ENCODE measurements around the gene CTIF. TPM values are rescaled to one million over a fixed set of nuclear protein-coding genes. Genes with fewer than 3 reads are reported as not detected.

Gene CTIF
- polyA plus RNA-seq, 1 of the 3 experiments (the other 2 are of a cell fraction), result 47.2 TPM

GRCh38 chr18:48788373-48788772, 249.5 kb downstream of the CTIF start:
- DNase-seq, result no peak
- Histone ChIP-seq H3K27me3 (ENCODE audit: insufficient read depth) (no peaks in the 10 kb centered on the region), H3K27ac (ENCODE audit: low read depth in 2 of 2, low read length in 1 of 2) (peak overlapping the region in 1 of 2 experiments; percentile 90; a peak in 2 of 4 replicates), H3K36me3 (replicated peaks in 1 of 2; ENCODE audit: control insufficient read depth in 1 of 2, insufficient read depth in 2 of 2, low read length in 1 of 2) (peaks cover 16 to 49% of the 10 kb centered on the region in 2 experiments), H3K9me2 (no peaks in the 10 kb centered on the region), H3K9ac (no peak overlapping the region), H2AFZ (ENCODE audit: low read depth) (no peak overlapping the region), H3K4me1 (ENCODE audit: control insufficient read depth in 1 of 2, insufficient read depth in 2 of 2, low read depth in 1 of 2, low read length in 1 of 2) (peaks cover 12 to 42% of the 10 kb centered on the region in 2 experiments; a peak in 3 of 4 replicates), H3K4me2 (no peak overlapping the region), H4K20me1 (ENCODE audit: insufficient read depth) (no peaks in the 10 kb centered on the region), H3K9me3 (no peaks in the 10 kb centered on the region), H3K79me2 (ENCODE audit: insufficient read depth) (peaks cover 20% of the 10 kb centered on the region; the same call in 1 of the 2 replicates), H3F3A (replicated peaks; ENCODE audit: insufficient read depth) (no peaks in the 10 kb centered on the region), H3K4me3 (ENCODE audit: low read depth in 2 of 2, low read length in 1 of 2) (no peak overlapping the region)
- WGBS (ENCODE audit: low lambda C conversion rate), result 63% methylated on average over 1 of the region's 1 CpG
- TF ChIP-seq, protein P1, sequence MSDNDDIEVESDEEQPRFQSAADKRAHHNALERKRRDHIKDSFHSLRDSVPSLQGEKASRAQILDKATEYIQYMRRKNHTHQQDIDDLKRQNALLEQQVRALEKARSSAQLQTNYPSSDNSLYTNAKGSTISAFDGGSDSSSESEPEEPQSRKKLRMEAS (IDR thresholded peaks at IDR 0.05; ENCODE audit: low read depth), result no peak
- TF ChIP-seq RAD21 (IDR thresholded peaks at IDR 0.05; ENCODE audit: low read length), result no peak
- TF ChIP-seq MXI1 (IDR thresholded peaks at IDR 0.05; ENCODE audit: low read depth, low read length), result no peak
- TF ChIP-seq NFIC (IDR thresholded peaks at IDR 0.05; ENCODE audit: borderline replicate concordance), result no peak
- CTCF ChIA-PET, result interaction anchor here (1.7 to 3.7 kb wide), 3 partner anchors 10 to 164 kb away, joined by 4 to 17 read pairs (median 5); no protein-coding TSS in a partner anchor
- POLR2A ChIA-PET, result interaction anchor here (0.8 kb wide), 1 partner anchor 153 kb away, joined by 4 read pairs; no protein-coding TSS in a partner anchor

DNA sequence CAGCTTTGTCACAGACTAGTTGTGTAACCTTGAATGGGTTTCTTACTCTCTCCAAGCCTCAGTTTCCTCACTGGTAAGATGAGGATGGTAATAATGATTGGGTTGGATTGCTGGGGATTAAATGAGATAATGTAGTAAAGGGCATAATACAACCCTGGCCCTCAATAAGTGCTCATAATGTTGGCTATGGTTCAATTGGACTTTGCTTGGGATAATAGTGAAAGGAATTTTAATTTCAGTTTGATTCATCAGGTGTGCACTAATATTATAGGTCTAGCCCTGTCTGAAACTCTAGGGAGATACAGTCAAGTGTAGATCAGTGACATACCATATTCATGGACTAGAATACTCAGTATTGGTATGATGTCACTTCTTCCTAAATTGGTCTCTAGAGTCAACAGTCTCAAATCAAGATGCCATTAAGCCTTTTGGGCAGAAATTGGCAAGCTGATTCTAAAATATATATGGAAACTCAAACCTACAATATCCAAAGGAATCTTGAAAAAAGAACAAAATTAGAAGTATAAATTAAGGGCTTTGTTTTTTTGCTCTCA, 250.5 kb downstream of the CTIF start:
- H3K4me2 ChIP-seq, result no peak overlapping the region
- H3K36me3 ChIP-seq (replicated peaks in 1 of 2; ENCODE audit: control insufficient read depth in 1 of 2, insufficient read depth in 2 of 2, low read length in 1 of 2), result peaks cover 16 to 46% of the 10 kb centered on the region in 2 experiments
- ChIA-PET POLR2A (no interaction called here), CTCF (interaction anchor here (3.7 kb wide), 1 partner anchor 11 kb away, joined by 17 read pairs; no protein-coding TSS in a partner anchor)
- peaks cover 20% of the 10 kb centered on the region; the same call in 1 of the 2 replicates for H3K79me2 ChIP-seq (ENCODE audit: insufficient read depth)
- H3K9me2 ChIP-seq, result no peaks in the 10 kb centered on the region
- no peak overlapping the region for H3K4me3 ChIP-seq (ENCODE audit: low read depth in 2 of 2, low read length in 1 of 2)
- H3K4me1 ChIP-seq (ENCODE audit: control insufficient read depth in 1 of 2, insufficient read depth in 2 of 2, low read depth in 1 of 2, low read length in 1 of 2), result peaks cover 12 to 38% of the 10 kb centered on the region in 2 experiments; a peak in 3 of 4 replicates
- H2AFZ ChIP-seq (ENCODE audit: low read depth), result no peak overlapping the region
- no peak for TF ChIP-seq IRF3 (IDR thresholded peaks at IDR 0.05; ENCODE audit: low read depth, low read length)
- TF ChIP-seq USF1 (IDR thresholded peaks at IDR 0.05; ENCODE audit: borderline replicate concordance, low read depth), result no peak
- no peak for TF ChIP-seq FOXJ3 (CRISPR knock-in tag; IDR thresholded peaks at IDR 0.05)
- no peak for TF ChIP-seq TCF12 (IDR thresholded peaks at IDR 0.05)
- no peak for TF ChIP-seq EZH2phosphoT487 (IDR thresholded peaks at IDR 0.05; ENCODE audit: borderline replicate concordance, low read depth)
- no peak for TF ChIP-seq GABPA (IDR thresholded peaks at IDR 0.05; ENCODE audit: low read depth)
- no peak for TF ChIP-seq NFIC (IDR thresholded peaks at IDR 0.05; ENCODE audit: borderline replicate concordance)
- TF ChIP-seq ELF1 (IDR thresholded peaks at IDR 0.05), result no peak
- TF ChIP-seq RAD21 (IDR thresholded peaks at IDR 0.05; ENCODE audit: low read length), result no peak
- no peak for TF ChIP-seq CHD2 (IDR thresholded peaks at IDR 0.05; ENCODE audit: low read length, partially characterized antibody)
- TF ChIP-seq YY1 (IDR thresholded peaks at IDR 0.05; ENCODE audit: low read depth), result no peak
- no peak for TF ChIP-seq MXI1 (IDR thresholded peaks at IDR 0.05; ENCODE audit: low read depth, low read length)
- TF ChIP-seq, protein P1 (IDR thresholded peaks at IDR 0.05; ENCODE audit: low read depth), result no peak
- TF ChIP-seq JUND (IDR thresholded peaks at IDR 0.05), result no peak
- TF ChIP-seq FOXM1 (IDR thresholded peaks at IDR 0.05; ENCODE audit: low read depth), result no peak
- TF ChIP-seq RFX5 (IDR thresholded peaks at IDR 0.05; ENCODE audit: low read length), result no peak
- TF ChIP-seq TEAD4 (IDR thresholded peaks at IDR 0.05; ENCODE audit: borderline replicate concordance, insufficient read depth), result no peak
- no peak for TF ChIP-seq POLR2AphosphoS5 (IDR thresholded peaks at IDR 0.05; ENCODE audit: low read depth, low read length)
- no peak for TF ChIP-seq EP300 (IDR thresholded peaks at IDR 0.05; ENCODE audit: borderline replicate concordance in 1 of 2, low read depth in 1 of 2, low read length in 1 of 2)
- no peaks in the 10 kb centered on the region for H4K20me1 ChIP-seq (ENCODE audit: insufficient read depth)
- no peaks in the 10 kb centered on the region for H3K9me3 ChIP-seq
- no peak overlapping the region; a peak in 1 of 4 replicates for H3K27ac ChIP-seq (ENCODE audit: low read depth in 2 of 2, low read length in 1 of 2)
- H3F3A ChIP-seq (replicated peaks; ENCODE audit: insufficient read depth), result no peaks in the 10 kb centered on the region
- H3K27me3 ChIP-seq (ENCODE audit: insufficient read depth), result no peaks in the 10 kb centered on the region
- DNase-seq, result no peak
- no peak overlapping the region for H3K9ac ChIP-seq

All from SK-N-SH (cell line).